Stimulated activated CD8-positive, alpha-beta memory T cell treated with anti-CD3 and anti-CD28 coated beads, Interleukin-4, amount 100 ng/mL, for 4 hours (primary cell): Measurements from ENCODE around the gene ATOH1.

Experiments used
- DNase-seq, 2 donors: peaks; one replicate each; pipeline ENCODE4 v3.0.0-alpha.2; 2020; ENCODE audit warnings: low read depth in 2 of 2, low spot score in 1 of 2

Gene ATOH1

GRCh38 chr4:93834249-93835066 lies 5.9 kb downstream of the ATOH1 start:
- no peak for DNase-seq

GRCh38 chr4:93835929-93836328 lies 7.4 kb downstream of the ATOH1 start:
- DNase-seq: no peak

- no peak for DNase-seq
These were observed 11.2 kb downstream of the ATOH1 start for GRCh38 chr4:93839704-93840103.

GRCh38 chr4:93841803-93842345 lies 13.3 kb downstream of the ATOH1 start:
- DNase-seq: no peak

- DNase-seq: no peak
These were observed 14.2 kb downstream of the ATOH1 start for GRCh38 chr4:93842601-93843252.

- no peak for DNase-seq
These were observed 15.2 kb downstream of the ATOH1 start for GRCh38 chr4:93843772-93844171.

GRCh38 chr4:93852680-93853079 lies 24.1 kb downstream of the ATOH1 start:
- DNase-seq: no peak

- no peak for DNase-seq
These were observed 27.4 kb downstream of the ATOH1 start for GRCh38 chr4:93855926-93856325.

- DNase-seq: no peak
These were observed 37.1 kb downstream of the ATOH1 start for GRCh38 chr4:93865650-93866049.

- no peak for DNase-seq
These were observed 39.0 kb downstream of the ATOH1 start for GRCh38 chr4:93867416-93868001.

GRCh38 chr4:93870876-93871458 lies 42.4 kb downstream of the ATOH1 start:
- DNase-seq: no peak

GRCh38 chr4:93876754-93877153 lies 48.2 kb downstream of the ATOH1 start:
- DNase-seq: no peak

- no peak for DNase-seq
These were observed 50.0 kb downstream of the ATOH1 start for GRCh38 chr4:93878566-93878965.

GRCh38 chr4:93879919-93880318 lies 51.4 kb downstream of the ATOH1 start:
- DNase-seq: no peak
